IPS-18a (cell line): ENCODE measurements around the gene H1-8.

ENCODE experiments used
- H3K27ac ChIP-seq: one replicate; pipeline ENCODE4 v1.5.1; 2013; ENCODE audit warnings: low read length
- H3K27me3 ChIP-seq: one replicate; pipeline ENCODE4 v1.6.1; 2013; ENCODE audit warnings: mild to moderate bottlenecking, low read length; ENCODE audit not compliant: control insufficient read depth, insufficient read depth
- H3K36me3 ChIP-seq: one replicate; pipeline ENCODE4 v1.6.1; 2013; ENCODE audit warnings: low read depth, low read length; ENCODE audit not compliant: control insufficient read depth
- H3K4me1 ChIP-seq: one replicate; pipeline ENCODE4 v1.6.1; 2013; ENCODE audit warnings: low read depth, low read length; ENCODE audit not compliant: control insufficient read depth
- H3K4me3 ChIP-seq: one replicate; pipeline ENCODE4 v1.5.1; 2013; ENCODE audit warnings: low read length
- H3K9ac ChIP-seq: one replicate; pipeline ENCODE4 v1.6.1; 2013; ENCODE audit warnings: mild to moderate bottlenecking, low read length, moderate library complexity
- H3K9me3 ChIP-seq: one replicate; pipeline ENCODE4 v1.6.1; 2013; ENCODE audit warnings: low read depth, low read length; ENCODE audit not compliant: control insufficient read depth

H1-8 gene

GRCh38 chr3:129527262-129527661, 15.7 kb upstream of the H1-8 start:
- Histone ChIP-seq H3K4me1 (peaks cover 19% of the 10 kb centered on the region), H3K27ac (no peak overlapping the region), H3K9me3 (no peaks in the 10 kb centered on the region), H3K9ac (no peak overlapping the region), H3K27me3 (no peaks in the 10 kb centered on the region), H3K36me3 (no peaks in the 10 kb centered on the region), H3K4me3 (no peak overlapping the region)

GRCh38 chr3:129528589-129529100, 14.3 kb upstream of the H1-8 start, which contains the start of gene RHO:
Gene RHO, plus strand, starts transcription at chr3:129528639. Its CDS starts 95 bp downstream, at chr3:129528734.
- no peak within 1 kb of the TSS for H3K4me3 ChIP-seq
- H3K27ac ChIP-seq = no peak within 1 kb of the TSS
- H3K36me3 ChIP-seq = no peaks in the 10 kb centered on the region
- H3K9ac ChIP-seq = no peak within 1 kb of the TSS
- H3K27me3 ChIP-seq = no peaks in the 10 kb centered on the region
- no peaks in the 10 kb centered on the region for H3K9me3 ChIP-seq
- peaks cover 19% of the 10 kb centered on the region for H3K4me1 ChIP-seq

GRCh38 chr3:129529436-129530210, 13.4 kb upstream of the H1-8 start:
- Histone ChIP-seq H3K27me3 (no peaks in the 10 kb centered on the region), H3K36me3 (no peaks in the 10 kb centered on the region), H3K4me3 (no peak overlapping the region), H3K9ac (no peak overlapping the region), H3K9me3 (no peaks in the 10 kb centered on the region), H3K4me1 (peaks cover 26% of the 10 kb centered on the region), H3K27ac (no peak overlapping the region)

- peaks cover 30% of the 10 kb centered on the region for H3K4me1 ChIP-seq
- no peak overlapping the region for H3K9ac ChIP-seq
- H3K27me3 ChIP-seq = no peaks in the 10 kb centered on the region
- H3K4me3 ChIP-seq = no peak overlapping the region
- H3K27ac ChIP-seq = no peak overlapping the region
- H3K36me3 ChIP-seq = no peaks in the 10 kb centered on the region
- H3K9me3 ChIP-seq = no peaks in the 10 kb centered on the region
Observed at GRCh38 chr3:129530251-129530791, 12.7 kb upstream of the H1-8 start.

DNA sequence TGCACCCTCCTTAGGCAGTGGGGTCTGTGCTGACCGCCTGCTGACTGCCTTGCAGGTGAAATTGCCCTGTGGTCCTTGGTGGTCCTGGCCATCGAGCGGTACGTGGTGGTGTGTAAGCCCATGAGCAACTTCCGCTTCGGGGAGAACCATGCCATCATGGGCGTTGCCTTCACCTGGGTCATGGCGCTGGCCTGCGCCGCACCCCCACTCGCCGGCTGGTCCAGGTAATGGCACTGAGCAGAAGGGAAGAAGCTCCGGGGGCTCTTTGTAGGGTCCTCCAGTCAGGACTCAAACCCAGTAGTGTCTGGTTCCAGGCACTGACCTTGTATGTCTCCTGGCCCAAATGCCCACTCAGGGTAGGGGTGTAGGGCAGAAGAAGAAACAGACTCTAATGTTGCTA, 12.2 kb upstream of the H1-8 start:
- Histone ChIP-seq H3K27ac (no peak overlapping the region), H3K27me3 (no peaks in the 10 kb centered on the region), H3K4me3 (no peak overlapping the region), H3K4me1 (peaks cover 30% of the 10 kb centered on the region), H3K36me3 (no peaks in the 10 kb centered on the region), H3K9ac (no peak overlapping the region), H3K9me3 (no peaks in the 10 kb centered on the region)

DNA sequence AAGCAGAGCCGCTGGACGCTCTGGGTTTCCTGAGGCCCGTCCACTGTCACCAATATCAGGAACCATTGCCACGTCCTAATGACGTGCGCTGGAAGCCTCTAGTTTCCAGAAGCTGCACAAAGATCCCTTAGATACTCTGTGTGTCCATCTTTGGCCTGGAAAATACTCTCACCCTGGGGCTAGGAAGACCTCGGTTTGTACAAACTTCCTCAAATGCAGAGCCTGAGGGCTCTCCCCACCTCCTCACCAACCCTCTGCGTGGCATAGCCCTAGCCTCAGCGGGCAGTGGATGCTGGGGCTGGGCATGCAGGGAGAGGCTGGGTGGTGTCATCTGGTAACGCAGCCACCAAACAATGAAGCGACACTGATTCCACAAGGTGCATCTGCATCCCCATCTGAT, 11.3 kb upstream of the H1-8 start:
- Histone ChIP-seq H3K4me3 (no peak overlapping the region), H3K9ac (no peak overlapping the region), H3K4me1 (peaks cover 24% of the 10 kb centered on the region), H3K36me3 (no peaks in the 10 kb centered on the region), H3K27ac (no peak overlapping the region), H3K9me3 (no peaks in the 10 kb centered on the region), H3K27me3 (no peaks in the 10 kb centered on the region)

GRCh38 chr3:129532261-129532660, 10.7 kb upstream of the H1-8 start:
- H3K9ac ChIP-seq = no peak overlapping the region
- H3K27ac ChIP-seq = no peak overlapping the region
- H3K4me1 ChIP-seq = peaks cover 24% of the 10 kb centered on the region
- no peaks in the 10 kb centered on the region for H3K36me3 ChIP-seq
- H3K27me3 ChIP-seq = no peaks in the 10 kb centered on the region
- no peaks in the 10 kb centered on the region for H3K9me3 ChIP-seq
- no peak overlapping the region for H3K4me3 ChIP-seq

DNA sequence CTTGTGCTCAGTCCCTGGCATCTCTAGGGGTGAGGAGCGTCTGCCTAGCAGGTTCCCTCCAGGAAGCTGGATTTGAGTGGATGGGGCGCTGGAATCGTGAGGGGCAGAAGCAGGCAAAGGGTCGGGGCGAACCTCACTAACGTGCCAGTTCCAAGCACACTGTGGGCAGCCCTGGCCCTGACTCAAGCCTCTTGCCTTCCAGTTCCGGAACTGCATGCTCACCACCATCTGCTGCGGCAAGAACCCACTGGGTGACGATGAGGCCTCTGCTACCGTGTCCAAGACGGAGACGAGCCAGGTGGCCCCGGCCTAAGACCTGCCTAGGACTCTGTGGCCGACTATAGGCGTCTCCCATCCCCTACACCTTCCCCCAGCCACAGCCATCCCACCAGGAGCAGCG, 9.6 kb upstream of the H1-8 start:
- Histone ChIP-seq H3K27me3 (no peaks in the 10 kb centered on the region), H3K27ac (no peak overlapping the region), H3K9me3 (no peaks in the 10 kb centered on the region), H3K4me1 (peaks cover 24% of the 10 kb centered on the region), H3K4me3 (no peak overlapping the region), H3K36me3 (no peaks in the 10 kb centered on the region), H3K9ac (no peak overlapping the region)

DNA sequence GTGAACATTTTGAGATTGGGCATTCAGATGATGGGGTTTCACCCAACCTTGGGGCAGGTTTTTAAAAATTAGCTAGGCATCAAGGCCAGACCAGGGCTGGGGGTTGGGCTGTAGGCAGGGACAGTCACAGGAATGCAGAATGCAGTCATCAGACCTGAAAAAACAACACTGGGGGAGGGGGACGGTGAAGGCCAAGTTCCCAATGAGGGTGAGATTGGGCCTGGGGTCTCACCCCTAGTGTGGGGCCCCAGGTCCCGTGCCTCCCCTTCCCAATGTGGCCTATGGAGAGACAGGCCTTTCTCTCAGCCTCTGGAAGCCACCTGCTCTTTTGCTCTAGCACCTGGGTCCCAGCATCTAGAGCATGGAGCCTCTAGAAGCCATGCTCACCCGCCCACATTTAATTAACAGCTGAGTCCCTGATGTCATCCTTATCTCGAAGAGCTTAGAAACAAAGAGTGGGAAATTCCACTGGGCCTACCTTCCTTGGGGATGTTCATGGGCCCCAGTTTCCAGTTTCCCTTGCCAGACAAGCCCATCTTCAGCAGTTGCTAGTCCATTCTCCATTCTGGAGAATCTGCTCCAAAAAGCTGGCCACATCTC, 8.4 kb upstream of the H1-8 start:
- peaks cover 26% of the 10 kb centered on the region for H3K4me1 ChIP-seq
- no peaks in the 10 kb centered on the region for H3K36me3 ChIP-seq
- H3K9ac ChIP-seq = no peak overlapping the region
- no peaks in the 10 kb centered on the region for H3K27me3 ChIP-seq
- no peaks in the 10 kb centered on the region for H3K9me3 ChIP-seq
- no peak overlapping the region for H3K4me3 ChIP-seq
- no peak overlapping the region for H3K27ac ChIP-seq

DNA sequence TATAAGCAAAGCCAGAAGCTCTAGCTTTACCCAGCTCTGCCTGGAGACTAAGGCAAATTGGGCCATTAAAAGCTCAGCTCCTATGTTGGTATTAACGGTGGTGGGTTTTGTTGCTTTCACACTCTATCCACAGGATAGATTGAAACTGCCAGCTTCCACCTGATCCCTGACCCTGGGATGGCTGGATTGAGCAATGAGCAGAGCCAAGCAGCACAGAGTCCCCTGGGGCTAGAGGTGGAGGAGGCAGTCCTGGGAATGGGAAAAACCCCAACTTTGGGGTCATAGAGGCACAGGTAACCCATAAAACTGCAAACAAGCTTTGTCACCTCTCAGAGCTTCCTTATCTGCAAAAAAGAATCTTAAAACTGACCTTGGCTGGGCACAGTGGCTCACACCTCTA, 7.9 kb upstream of the H1-8 start:
- H3K27me3 ChIP-seq = no peaks in the 10 kb centered on the region
- peaks cover 22% of the 10 kb centered on the region for H3K4me1 ChIP-seq
- no peak overlapping the region for H3K4me3 ChIP-seq
- H3K9ac ChIP-seq = no peak overlapping the region
- no peaks in the 10 kb centered on the region for H3K9me3 ChIP-seq
- H3K27ac ChIP-seq = no peak overlapping the region
- no peaks in the 10 kb centered on the region for H3K36me3 ChIP-seq

GRCh38 chr3:129536374-129536667, 6.7 kb upstream of the H1-8 start:
- Histone ChIP-seq H3K9me3 (no peaks in the 10 kb centered on the region), H3K36me3 (no peaks in the 10 kb centered on the region), H3K27me3 (no peaks in the 10 kb centered on the region), H3K4me3 (no peak overlapping the region), H3K9ac (no peak overlapping the region), H3K4me1 (peaks cover 16% of the 10 kb centered on the region), H3K27ac (no peak overlapping the region)

GRCh38 chr3:129536804-129537203, 6.2 kb upstream of the H1-8 start:
- no peaks in the 10 kb centered on the region for H3K27me3 ChIP-seq
- H3K9me3 ChIP-seq = no peaks in the 10 kb centered on the region
- no peak overlapping the region for H3K27ac ChIP-seq
- no peaks in the 10 kb centered on the region for H3K36me3 ChIP-seq
- H3K4me1 ChIP-seq = peaks cover 16% of the 10 kb centered on the region
- H3K4me3 ChIP-seq = no peak overlapping the region
- no peak overlapping the region for H3K9ac ChIP-seq
